ENCODE data around the gene GUCA1A. TPM values are rescaled to one million over a fixed set of nuclear protein-coding genes. Genes with fewer than 3 reads are reported as not detected.

Gene GUCA1A
- total and polyA plus RNA-seq, 4 donors: 0.02 to 0.04 TPM; not detected in 2

DNA sequence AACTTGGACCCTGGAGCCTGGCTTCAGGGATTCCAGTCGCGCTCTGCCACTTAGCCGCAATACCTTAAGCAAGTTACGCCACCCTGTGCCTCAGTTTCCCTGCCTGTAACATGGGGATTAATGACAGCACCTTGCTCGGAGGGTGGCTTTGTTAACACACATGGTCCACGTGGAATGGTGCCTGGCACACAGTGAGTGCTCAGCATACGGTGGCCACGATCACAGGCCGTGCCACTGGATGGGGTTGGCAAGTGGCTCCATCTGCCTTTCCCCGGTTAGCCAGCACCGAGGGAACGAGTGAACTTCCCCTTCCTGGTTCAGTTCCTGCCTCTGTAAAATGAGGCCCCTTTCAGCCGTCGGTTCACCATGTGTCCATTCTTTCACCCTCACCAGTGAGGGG is 47.9 kb upstream of the GUCA1A start:
- no peak for DNase-seq
- ATAC-seq (ENCODE audit: insufficient read depth, low FRiP score): no peak
- TF ChIP-seq, protein P1, sequence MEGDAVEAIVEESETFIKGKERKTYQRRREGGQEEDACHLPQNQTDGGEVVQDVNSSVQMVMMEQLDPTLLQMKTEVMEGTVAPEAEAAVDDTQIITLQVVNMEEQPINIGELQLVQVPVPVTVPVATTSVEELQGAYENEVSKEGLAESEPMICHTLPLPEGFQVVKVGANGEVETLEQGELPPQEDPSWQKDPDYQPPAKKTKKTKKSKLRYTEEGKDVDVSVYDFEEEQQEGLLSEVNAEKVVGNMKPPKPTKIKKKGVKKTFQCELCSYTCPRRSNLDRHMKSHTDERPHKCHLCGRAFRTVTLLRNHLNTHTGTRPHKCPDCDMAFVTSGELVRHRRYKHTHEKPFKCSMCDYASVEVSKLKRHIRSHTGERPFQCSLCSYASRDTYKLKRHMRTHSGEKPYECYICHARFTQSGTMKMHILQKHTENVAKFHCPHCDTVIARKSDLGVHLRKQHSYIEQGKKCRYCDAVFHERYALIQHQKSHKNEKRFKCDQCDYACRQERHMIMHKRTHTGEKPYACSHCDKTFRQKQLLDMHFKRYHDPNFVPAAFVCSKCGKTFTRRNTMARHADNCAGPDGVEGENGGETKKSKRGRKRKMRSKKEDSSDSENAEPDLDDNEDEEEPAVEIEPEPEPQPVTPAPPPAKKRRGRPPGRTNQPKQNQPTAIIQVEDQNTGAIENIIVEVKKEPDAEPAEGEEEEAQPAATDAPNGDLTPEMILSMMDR (IDR thresholded peaks at IDR 0.05; ENCODE audit: control extremely low read depth, extremely low read depth): no peak
- Histone ChIP-seq H3K4me1 (ENCODE audit: control insufficient read depth in 5 of 5, insufficient read depth in 5 of 5, low read length in 5 of 5) (peaks cover 0 to 9% (median 0%) of the 10 kb centered on the region in 5 donors), H3K36me3 (ENCODE audit: control insufficient read depth in 4 of 4, insufficient read depth in 4 of 4, low read length in 4 of 4) (peaks cover 0 to 1% (median 0%) of the 10 kb centered on the region in 4 donors), H3K9me3 (ENCODE audit: control insufficient read depth in 4 of 4, insufficient read depth in 3 of 4, low read length in 3 of 4) (no peaks in the 10 kb centered on the region), H3K9ac (ENCODE audit: insufficient read depth in 1 of 2, low read length in 2 of 2) (no peak overlapping the region), H3K27me3 (ENCODE audit: control insufficient read depth in 3 of 3, insufficient read depth in 3 of 3, low read length in 2 of 3) (no peaks in the 10 kb centered on the region), H3K4me3 (no peak overlapping the region), H3K27ac (ENCODE audit: low read depth in 1 of 2, low read length in 1 of 2) (no peak overlapping the region)
- 67 to 76% methylated on average over 14 of the region's 14 CpGs for WGBS, 2 donors

DNA sequence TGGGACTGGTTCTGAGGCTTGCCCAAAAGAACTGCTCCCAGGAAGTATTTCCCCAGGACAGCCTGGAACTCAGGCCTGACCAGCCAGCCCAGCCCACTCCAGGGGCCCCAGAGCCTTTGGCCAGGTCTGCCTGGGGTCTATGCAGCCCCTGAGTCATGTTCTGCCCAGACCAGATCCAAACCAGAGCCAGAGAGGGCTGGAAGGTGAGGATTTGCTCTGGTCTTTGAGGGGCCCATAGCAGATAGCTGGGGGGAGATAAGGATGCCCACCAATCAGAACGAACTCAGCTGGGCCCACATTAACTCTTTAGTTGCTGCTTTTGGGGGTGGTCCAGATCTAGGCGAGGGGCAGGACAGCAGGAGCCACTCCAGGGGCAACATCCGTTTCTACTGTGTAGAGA is 47.5 kb upstream of the GUCA1A start:
- Histone ChIP-seq H3K4me3 (no peak overlapping the region), H3K9ac (ENCODE audit: insufficient read depth in 1 of 2, low read length in 2 of 2) (no peak overlapping the region), H3K4me1 (ENCODE audit: control insufficient read depth in 5 of 5, insufficient read depth in 5 of 5, low read length in 5 of 5) (peaks cover 0 to 9% (median 0%) of the 10 kb centered on the region in 5 donors), H3K27ac (ENCODE audit: low read depth in 1 of 2, low read length in 1 of 2) (no peak overlapping the region), H3K27me3 (ENCODE audit: control insufficient read depth in 3 of 3, insufficient read depth in 3 of 3, low read length in 2 of 3) (no peaks in the 10 kb centered on the region), H3K36me3 (ENCODE audit: control insufficient read depth in 4 of 4, insufficient read depth in 4 of 4, low read length in 4 of 4) (peaks cover 0 to 1% (median 0%) of the 10 kb centered on the region in 4 donors), H3K9me3 (ENCODE audit: control insufficient read depth in 4 of 4, insufficient read depth in 3 of 4, low read length in 3 of 4) (no peaks in the 10 kb centered on the region)
- DNase-seq (no peak), ATAC-seq (ENCODE audit: insufficient read depth, low FRiP score) (no peak)
- 72 to 80% methylated on average over 3 of the region's 3 CpGs for WGBS, 2 donors
- TF ChIP-seq, protein P1 (IDR thresholded peaks at IDR 0.05; ENCODE audit: control extremely low read depth, extremely low read depth): no peak

DNA sequence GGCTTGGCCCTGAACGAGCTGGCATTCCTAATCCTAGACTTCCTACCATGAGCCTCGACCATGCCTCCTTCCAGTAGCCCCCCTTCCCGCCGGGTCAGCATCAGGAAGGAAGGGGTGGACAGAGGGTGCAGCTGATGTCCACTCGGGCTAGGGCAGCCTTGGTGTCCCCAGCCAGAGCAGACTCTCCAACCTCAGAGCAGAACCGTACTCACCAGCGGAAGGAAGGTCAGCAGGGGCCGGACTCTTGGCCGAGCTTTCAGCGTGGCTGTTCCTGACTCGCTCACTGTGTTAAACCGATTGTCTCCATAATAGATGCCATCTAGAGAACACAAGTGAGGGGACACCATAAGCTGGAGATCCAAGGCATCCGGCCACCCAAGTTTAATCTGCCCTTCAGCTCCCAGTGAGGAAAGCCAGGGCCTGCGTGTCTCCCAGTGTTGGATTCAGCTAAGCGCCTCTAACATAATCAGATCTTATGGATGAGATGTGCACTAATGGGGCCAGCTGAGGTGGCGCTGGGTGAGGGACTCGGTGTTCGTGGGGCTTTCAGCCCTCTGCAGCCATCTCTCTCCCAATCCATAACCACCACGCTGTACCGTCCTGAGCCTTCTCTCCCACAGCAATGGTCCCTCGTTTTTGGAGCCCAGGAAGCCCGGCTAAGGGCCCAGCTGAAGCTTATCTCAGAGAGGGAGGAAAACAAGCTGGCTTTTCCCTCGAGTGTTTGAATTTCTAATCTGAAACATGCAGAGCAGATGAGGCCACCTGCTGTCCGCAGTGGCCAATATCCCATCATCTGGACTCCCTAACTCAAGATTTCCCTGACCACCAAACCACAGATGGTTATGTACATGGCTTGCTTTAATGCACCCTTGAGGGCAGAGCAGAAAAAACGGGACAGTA is 44.5 kb upstream of the GUCA1A start:
- no peaks in the 10 kb centered on the region for H3K27me3 ChIP-seq (ENCODE audit: control insufficient read depth in 3 of 3, insufficient read depth in 3 of 3, low read length in 2 of 3)
- TF ChIP-seq, protein P1 (IDR thresholded peaks at IDR 0.05; ENCODE audit: control extremely low read depth, extremely low read depth): no peak
- H3K4me3 ChIP-seq: no peak overlapping the region
- WGBS, 2 donors: 72 to 84% methylated on average over 25 of the region's 25 CpGs
- no peaks in the 10 kb centered on the region for H3K9me3 ChIP-seq (ENCODE audit: control insufficient read depth in 4 of 4, insufficient read depth in 3 of 4, low read length in 3 of 4)
- no peak for ATAC-seq (ENCODE audit: insufficient read depth, low FRiP score)
- no peak for DNase-seq
- no peak overlapping the region for H3K9ac ChIP-seq (ENCODE audit: insufficient read depth in 1 of 2, low read length in 2 of 2)
- no peak overlapping the region for H3K27ac ChIP-seq (ENCODE audit: low read depth in 1 of 2, low read length in 1 of 2)
- no peaks in the 10 kb centered on the region for H3K4me1 ChIP-seq (ENCODE audit: control insufficient read depth in 5 of 5, insufficient read depth in 5 of 5, low read length in 5 of 5)
- peaks cover 0 to 1% (median 0%) of the 10 kb centered on the region in 4 donors for H3K36me3 ChIP-seq (ENCODE audit: control insufficient read depth in 4 of 4, insufficient read depth in 4 of 4, low read length in 4 of 4)

Data from lung (tissue), 12 donors.